Limb (tissue), 2 donors: ENCODE results near the gene MRNIP.

ENCODE experiments used
- DNase-seq, 2 donors: peaks; one replicate each; pipeline ENCODE4 v3.0.0-alpha.2; 2016; ENCODE audit errors: extremely low spot score in 2 of 2

Gene MRNIP

DNA sequence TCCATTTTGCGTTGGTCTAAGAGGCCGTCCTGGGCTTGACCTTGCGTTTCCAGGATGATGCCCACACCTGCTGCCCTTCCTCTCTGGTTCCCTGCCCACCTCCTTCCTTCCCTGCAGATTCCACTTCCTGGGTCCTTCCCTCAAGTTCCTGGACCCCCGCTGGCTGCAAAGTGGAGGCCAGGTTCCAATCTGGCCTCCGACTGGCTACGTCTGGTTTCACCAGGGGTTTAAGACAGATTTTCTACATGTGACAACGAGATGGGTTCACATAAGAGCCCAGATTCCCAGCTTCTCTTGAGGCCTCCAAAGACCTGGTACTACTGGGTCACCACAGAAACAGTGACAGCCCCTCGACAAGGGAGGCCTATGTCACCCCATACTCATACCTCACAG lies 54.1 kb downstream of the MRNIP start:
- no peak for DNase-seq

- no peak for DNase-seq
Observed at GRCh38 chr5:179803651-179804554, 54.7 kb downstream of the MRNIP start.

- DNase-seq = no peak
Observed at GRCh38 chr5:179802950-179803562, 55.6 kb downstream of the MRNIP start.

DNA sequence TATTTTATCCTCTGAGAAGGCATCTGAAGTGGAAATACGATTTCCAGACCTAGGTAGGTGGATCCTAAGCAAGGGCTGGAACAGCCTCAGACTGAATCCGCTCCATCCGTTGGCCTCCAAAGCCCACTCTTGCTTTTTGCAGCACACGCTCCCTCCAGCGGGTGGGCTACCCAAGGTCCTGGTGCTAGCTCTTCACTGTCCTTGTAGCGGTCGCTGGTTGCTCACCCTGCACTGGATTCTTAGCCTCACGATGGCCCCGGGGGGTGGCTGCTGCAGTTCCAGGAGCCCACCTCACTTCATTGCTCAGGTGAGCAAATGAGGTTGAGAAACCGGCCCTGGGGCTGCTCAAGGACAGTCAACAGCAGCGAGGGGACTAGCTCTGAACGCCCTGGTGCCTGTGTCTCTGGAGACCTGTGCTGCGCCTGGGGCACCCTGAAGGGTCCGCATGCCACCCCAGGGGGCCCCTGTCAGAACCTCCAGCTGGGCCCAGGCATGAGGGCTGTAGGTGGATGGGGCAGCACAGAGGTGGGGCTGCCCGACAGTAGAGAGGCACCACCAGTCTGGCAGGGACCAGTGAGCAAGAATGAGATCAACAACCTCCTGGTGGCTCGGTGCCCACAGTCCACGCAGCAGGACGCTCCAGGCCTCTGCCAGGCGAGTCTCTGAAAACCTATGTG lies 56.3 kb downstream of the MRNIP start:
- DNase-seq = no peak

DNA sequence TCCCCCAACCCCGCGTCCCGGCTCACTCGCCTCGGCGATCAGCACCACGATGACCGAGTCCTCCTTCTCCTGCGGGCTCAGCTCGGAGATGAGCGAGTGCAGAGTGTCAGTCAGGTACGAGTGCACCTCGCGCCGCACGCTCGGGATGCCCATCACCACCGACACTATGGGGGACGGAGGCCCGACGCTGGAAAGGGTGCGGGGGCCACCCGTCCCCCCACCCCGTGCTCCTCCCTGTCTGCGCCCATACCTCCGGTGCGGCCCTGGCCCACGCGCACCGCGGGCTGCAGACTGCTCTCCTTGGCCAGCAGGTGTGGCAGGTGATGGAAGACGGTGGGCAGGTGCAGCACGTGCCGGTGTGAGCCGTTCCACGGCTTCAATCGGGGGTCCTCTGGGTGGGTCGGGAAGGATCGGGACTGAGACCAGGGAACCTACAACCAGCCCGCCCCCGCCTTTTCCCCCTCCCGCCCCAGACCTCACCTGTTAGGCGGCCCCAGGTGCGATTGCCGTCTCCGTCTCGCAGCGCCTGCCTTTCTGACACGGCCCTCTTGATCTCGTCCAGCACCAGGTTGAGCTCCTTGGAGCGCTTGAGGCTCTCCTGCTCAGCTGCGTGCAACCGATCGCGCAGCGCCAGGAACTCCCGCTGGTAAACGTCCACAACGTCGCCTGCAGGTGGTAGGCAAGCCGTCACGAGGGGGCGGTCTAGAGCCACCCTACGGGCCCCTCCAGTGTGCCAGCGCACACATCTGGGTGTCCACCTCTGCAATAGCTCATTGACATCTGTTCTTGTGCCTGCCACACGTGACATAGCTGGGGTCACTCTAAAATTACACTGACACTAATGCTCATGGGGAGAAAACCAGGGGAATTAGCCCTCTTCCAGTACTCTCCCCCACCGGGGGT lies 57.1 kb downstream of the MRNIP start:
- peak; percentile 44 to 82 for DNase-seq

DNA sequence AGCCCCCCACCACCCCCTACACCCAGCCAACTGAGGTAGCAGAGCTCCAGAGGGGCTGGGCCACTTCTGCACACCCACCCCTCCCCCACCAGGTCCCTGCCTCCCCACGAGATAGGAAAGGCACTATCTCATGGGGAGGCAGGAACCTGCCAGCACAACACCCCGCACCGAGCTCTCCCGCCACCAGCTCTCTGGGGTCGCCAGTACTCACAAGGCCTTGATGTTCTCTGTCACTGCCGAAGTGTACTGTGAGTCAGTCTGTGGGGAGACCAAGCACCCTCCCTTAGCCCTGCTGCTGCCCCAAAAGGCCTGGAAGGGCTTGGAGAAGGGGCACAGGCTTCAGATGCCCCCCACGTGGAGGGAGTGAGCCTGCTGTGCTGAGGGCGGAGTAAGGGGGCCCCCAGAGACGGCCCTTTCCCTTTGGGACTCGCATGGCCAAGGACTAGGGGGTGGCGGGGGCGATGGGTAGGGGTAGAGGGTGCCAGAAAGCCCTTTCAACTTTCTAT lies 57.9 kb downstream of the MRNIP start:
- DNase-seq = no peak

- DNase-seq = no peak
Observed at GRCh38 chr5:179800071-179800695, 58.4 kb downstream of the MRNIP start.

GRCh38 chr5:179799644-179799973 lies 59.0 kb downstream of the MRNIP start:
- no peak for DNase-seq

GRCh38 chr5:179798771-179799643 lies 59.6 kb downstream of the MRNIP start:
- DNase-seq = no peak

DNA sequence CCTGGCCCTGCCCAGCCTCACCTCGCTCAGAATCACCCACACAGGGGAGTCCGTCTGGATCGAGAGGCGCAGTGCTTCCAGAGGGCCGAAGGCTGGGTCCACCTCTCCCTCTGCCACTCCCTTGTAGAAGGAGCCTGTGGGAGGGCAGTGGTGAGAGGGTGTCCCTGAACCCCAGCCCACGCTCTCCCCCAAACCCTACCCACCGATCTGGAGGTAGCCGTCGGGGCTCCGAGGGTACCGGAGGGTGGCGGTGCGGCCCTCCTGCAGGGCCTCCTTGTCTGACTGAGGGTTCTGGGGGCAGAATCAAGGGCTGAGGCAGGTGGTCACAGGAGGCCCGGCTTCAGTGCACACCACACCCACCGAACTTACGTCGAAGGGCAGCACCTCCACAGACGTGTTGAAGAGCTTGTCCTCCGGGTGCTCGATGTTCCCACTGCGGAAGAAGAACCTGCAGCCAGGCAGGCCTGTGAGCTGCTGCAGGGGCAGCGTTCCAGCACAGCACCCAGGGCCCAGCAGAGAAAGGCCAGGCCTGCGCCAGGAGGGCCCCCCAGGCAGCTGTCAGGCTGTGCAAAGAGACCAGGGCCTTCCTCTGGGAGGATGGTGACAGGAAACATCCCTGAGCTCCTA lies 60.4 kb downstream of the MRNIP start:
- DNase-seq = no peak

- no peak for DNase-seq
Observed at GRCh38 chr5:179797741-179798140, 60.9 kb downstream of the MRNIP start.

DNA sequence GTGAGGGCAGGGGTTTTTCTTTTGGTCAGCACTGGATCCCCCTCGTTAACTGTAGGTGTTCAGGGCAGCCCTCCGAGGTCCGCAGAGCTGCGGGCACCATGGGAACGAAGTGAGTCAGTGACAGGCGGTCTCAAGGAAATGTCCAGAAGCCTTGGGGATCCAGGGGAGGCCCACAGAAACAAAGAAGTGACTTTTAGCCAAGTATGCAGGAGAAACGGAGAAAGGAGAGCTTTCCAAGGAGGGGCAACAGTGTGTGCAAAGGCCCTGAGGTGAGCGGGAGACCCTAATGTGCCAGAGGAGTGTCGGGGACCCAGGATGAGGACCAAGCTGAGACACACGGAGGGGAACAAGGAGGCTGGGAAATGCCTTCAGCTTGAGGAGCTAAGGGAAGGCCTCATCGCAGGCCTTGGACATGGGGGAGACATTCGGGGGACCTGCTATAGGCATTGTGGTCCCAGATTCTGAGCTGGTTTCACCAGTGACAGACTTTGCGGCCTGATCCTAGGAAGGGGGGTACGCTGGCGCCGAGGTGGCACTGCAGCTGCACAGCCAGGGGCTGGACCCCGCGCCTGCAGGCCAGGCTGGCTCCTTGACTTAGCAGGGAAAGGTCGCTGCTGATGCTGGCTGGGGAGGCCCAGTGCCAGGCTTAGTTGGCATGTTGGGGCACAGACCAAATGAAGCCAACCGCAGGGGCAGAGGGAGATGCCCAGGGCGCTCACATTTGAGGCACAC lies 61.6 kb downstream of the MRNIP start:
- DNase-seq = no peak

- DNase-seq = peak; percentile 62 to 85
Observed at GRCh38 chr5:179795863-179796833, 62.5 kb downstream of the MRNIP start.

DNA sequence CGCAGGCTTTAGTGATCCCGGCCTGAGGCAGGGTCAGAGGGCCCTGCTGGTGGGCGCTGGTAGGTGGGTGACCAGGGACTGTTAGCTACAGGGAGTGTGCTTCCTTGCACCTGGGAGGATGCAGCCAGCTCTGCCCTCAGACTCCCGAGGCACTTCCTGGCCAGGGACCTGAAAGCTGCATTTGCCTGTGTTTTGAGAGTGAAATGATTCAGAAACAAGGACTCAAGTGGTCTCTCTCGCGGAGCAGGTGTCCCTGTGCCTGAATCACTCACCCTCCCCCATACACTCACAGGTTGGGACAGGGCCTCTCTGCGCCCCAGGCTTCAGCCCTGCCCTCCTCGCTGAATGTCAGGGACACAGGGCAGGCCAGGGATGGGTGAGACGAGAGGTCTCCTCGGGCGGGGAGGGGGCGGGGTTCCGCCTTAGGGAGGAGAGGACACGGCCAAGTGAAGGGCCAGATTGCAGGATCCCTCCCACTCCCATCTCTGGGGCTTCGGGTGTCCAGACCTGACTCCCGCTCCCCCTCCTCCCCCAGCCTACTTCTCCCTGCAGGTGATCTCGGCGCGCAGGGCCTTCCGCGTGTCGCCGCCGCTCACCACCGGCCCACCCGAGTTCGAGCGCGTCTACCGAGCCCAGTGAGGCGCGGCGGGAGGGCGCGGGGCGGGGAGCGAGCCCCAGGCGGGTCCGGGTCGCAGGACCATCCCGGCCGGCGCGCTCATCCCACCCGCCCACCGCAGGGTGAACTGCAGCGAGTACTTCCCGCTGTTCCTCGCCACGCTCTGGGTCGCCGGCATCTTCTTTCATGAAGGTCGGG lies 63.4 kb downstream of the MRNIP start:
- peak in 1 of 2 donors; percentile 59 for DNase-seq

- no peak for DNase-seq
Observed at GRCh38 chr5:179794575-179794974, 64.0 kb downstream of the MRNIP start.

DNA sequence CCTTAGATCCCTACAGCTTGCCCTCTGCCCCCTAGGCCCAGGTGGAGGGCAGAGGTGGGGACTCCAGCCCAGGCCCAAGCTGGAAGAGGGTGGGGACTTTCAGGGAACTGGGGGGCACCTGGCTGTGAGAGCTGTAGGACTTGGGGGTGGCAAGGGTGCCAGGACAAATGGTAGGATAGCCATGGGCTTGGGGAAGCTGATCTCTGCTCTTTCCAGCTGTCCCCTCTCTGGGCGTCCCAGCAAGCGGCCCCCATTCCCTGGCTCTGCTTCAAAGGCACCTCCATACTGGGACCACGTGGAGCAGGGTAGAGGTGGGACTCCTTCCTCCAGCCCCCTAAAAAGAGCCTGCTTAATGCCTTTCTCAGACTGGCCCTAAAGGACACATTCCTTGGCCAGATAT lies 64.4 kb downstream of the MRNIP start:
- DNase-seq = peak in 1 of 2 donors; percentile 34
